Right ventricle myocardium superior (tissue), 1 donor: ENCODE data around the gene SBK3. TPM values are rescaled to one million over a fixed set of nuclear protein-coding genes. Genes with fewer than 3 reads are reported as not detected.
A peak's percentile ranks its signal among the peaks of the same experiment; 100 is the strongest.
"Not testable (repeated sequence)": the region's sequence is repeated elsewhere in the genome, so short reads cannot be mapped to it uniquely, and the experiment has no call there.

Source experiments
- ATAC-seq: fragments of 200-7000 bp; cut with Tn5 transposase; one replicate; pipeline ENCODE4 v1.9.1; 2020; ENCODE audit warnings: mild to moderate bottlenecking; ENCODE audit not compliant: poor library complexity
- DNase-seq: peaks from one replicate; pipeline ENCODE4 v3.0.0-alpha.2; 2020
- intact Hi-C: fragments of 100-400 bp; cut with DNase I; formaldehyde crosslinking; loops from one replicate; pipeline ENCODE4 v1.11.2; 2022
- total RNA-seq: library from RNA; stranded (reverse); fragmentation: NEBNext Ultra II Directional; extraction: Animal tissue kit (Norgen Biotek cat#: 25700); gene quantifications from one replicate; pipeline ENCODE4 v1.2.1, GENCODE V29; 2021
- donor health status: DM: no; HTN: yes; CAD: no; lungs with severe emphysema.

SBK3 gene
- total RNA-seq, 1 donor from 2014 or later, result 27.4 TPM

- peak; percentile 85 for ATAC-seq
- peak; percentile 61 for DNase-seq
- intact Hi-C loops, result no loop called here
Observed at GRCh38 chr19:55546011-55546410, 668 bp upstream of the SBK3 start.

- intact Hi-C loops, result no loop called here
- no peak for DNase-seq
- ATAC-seq, result no peak
Observed at GRCh38 chr19:55544776-55545439, 435 bp downstream of the SBK3 start.

- DNase-seq (no peak), ATAC-seq (no peak)
- intact Hi-C loops, result no loop called here
Observed at GRCh38 chr19:55544014-55544413, 1.3 kb downstream of the SBK3 start.

- intact Hi-C loops, result no loop called here
- DNase-seq (no peak), ATAC-seq (no peak)
Observed at GRCh38 chr19:55543567-55543966, 1.8 kb downstream of the SBK3 start.

GRCh38 chr19:55542292-55542855, 3.0 kb downstream of the SBK3 start:
- ATAC-seq (no peak), DNase-seq (no peak)
- intact Hi-C loops, result no loop called here

GRCh38 chr19:55541091-55541490, 4.3 kb downstream of the SBK3 start:
- intact Hi-C loops, result no loop called here
- DNase-seq, result no peak
- no peak for ATAC-seq

- ATAC-seq, result no peak
- intact Hi-C loops, result no loop called here
- no peak for DNase-seq
Observed at GRCh38 chr19:55540619-55541018, 4.7 kb downstream of the SBK3 start.

- ATAC-seq, result peak; percentile 4
- intact Hi-C loops, result no loop called here
- no peak for DNase-seq
Observed at GRCh38 chr19:55539090-55539984, 6.0 kb downstream of the SBK3 start.

- no peak for ATAC-seq
- DNase-seq, result no peak
- intact Hi-C loops, result no loop called here
Observed at GRCh38 chr19:55538132-55538531, 7.2 kb downstream of the SBK3 start.

GRCh38 chr19:55537741-55538111, 7.6 kb downstream of the SBK3 start:
- ATAC-seq, result no peak
- DNase-seq, result no peak
- intact Hi-C loops, result no loop called here

- intact Hi-C loops, result no loop called here
- no peak for DNase-seq
- ATAC-seq, result peak; percentile 66
Observed at GRCh38 chr19:55536951-55537740, 8.2 kb downstream of the SBK3 start, which contains the start of gene SBK2. Gene SBK2, minus strand, starts transcription at chr19:55537133. Its CDS starts 839 bp downstream, at chr19:55536294.

GRCh38 chr19:55536366-55536765, 9.0 kb downstream of the SBK3 start:
- no peak for ATAC-seq
- no peak for DNase-seq
- intact Hi-C loops, result no loop called here

- intact Hi-C loops, result no loop called here
- no peak for DNase-seq
- ATAC-seq, result no peak
Observed at GRCh38 chr19:55535965-55536350, 9.4 kb downstream of the SBK3 start.

GRCh38 chr19:55535173-55535964, 10.0 kb downstream of the SBK3 start:
- intact Hi-C loops, result no loop called here
- DNase-seq, result no peak
- no peak for ATAC-seq

- DNase-seq, intact Hi-C loops, ATAC-seq: not testable (repeated sequence)
Observed at GRCh38 chr19:55534280-55534679, 11.1 kb downstream of the SBK3 start.

- intact Hi-C loops, result no loop called here
- ATAC-seq (no peak), DNase-seq (no peak)
Observed at GRCh38 chr19:55530996-55531395, 14.3 kb downstream of the SBK3 start.

GRCh38 chr19:55529636-55530234, 15.6 kb downstream of the SBK3 start:
- DNase-seq, result no peak
- intact Hi-C loops, result no loop called here
- no peak for ATAC-seq
